GM12878 (cell line): Measurements from ENCODE around the gene SLC1A5. TPM values are rescaled to one million over a fixed set of nuclear protein-coding genes. Genes with fewer than 3 reads are reported as not detected.

ENCODE experiments used
- ATF2 ChIP-seq: IDR thresholded peaks from 2 replicates; pipeline ENCODE4 v1.6.1; 2012; ENCODE audit warnings: low read length, inconsistent platforms
- BACH1 ChIP-seq: fragments of 450-650 bp; IDR thresholded peaks from 2 replicates; pipeline ENCODE4 v1.6.1; 2017; ENCODE audit warnings: mild to moderate bottlenecking, borderline replicate concordance
- CBX3 ChIP-seq: fragments of 200-600 bp; sonication (generic); IDR thresholded peaks from 2 replicates; pipeline ENCODE4 v1.6.1; 2016; ENCODE audit warnings: low read depth, borderline replicate concordance
- CHD1 ChIP-seq: IDR thresholded peaks from 2 replicates; pipeline ENCODE4 v1.6.1; 2012; ENCODE audit warnings: low read depth, low read length, improper control_type of control experiment
- EGR1 ChIP-seq, 2 experiments: IDR thresholded peaks; 1 replicate in 1 of 2; 2 replicates in 1 of 2; pipeline ENCODE4 v1.6.1; 2011 to 2012; ENCODE audit warnings: low read depth in 2 of 2, low read length in 2 of 2, borderline replicate concordance in 1 of 2, mild to moderate bottlenecking in 1 of 2, moderate library complexity in 1 of 2
- ELK1 ChIP-seq: IDR thresholded peaks from 2 replicates; pipeline ENCODE4 v1.6.1; 2012; ENCODE audit warnings: low read depth, low read length, improper control_type of control experiment
- EZH2 ChIP-seq: IDR thresholded peaks from 2 replicates; pipeline ENCODE4 v1.6.1; 2012; ENCODE audit warnings: low read depth, mild to moderate bottlenecking, control low read depth, inconsistent platforms, low read length, borderline replicate concordance; ENCODE audit not compliant: control insufficient read depth
- HDAC6 ChIP-seq: fragments of 200-600 bp; sonication (generic); IDR thresholded peaks from one replicate; pipeline ENCODE4 v1.8.0; 2017; ENCODE audit warnings: antibody characterized with exemption; ENCODE audit not compliant: unreplicated experiment
- MEF2B ChIP-seq: fragments of 450-650 bp; IDR thresholded peaks from 2 replicates; pipeline ENCODE4 v1.6.1; 2018; ENCODE audit warnings: mild to moderate bottlenecking, moderate library complexity; ENCODE audit not compliant: partially characterized antibody, poor library complexity, severe bottlenecking
- MTA2 ChIP-seq: fragments of 450-650 bp; IDR thresholded peaks from 2 replicates; pipeline ENCODE4 v1.6.1; 2016; ENCODE audit warnings: low read depth, mild to moderate bottlenecking, moderate library complexity
- MYC ChIP-seq: IDR thresholded peaks from 2 replicates; pipeline ENCODE4 v1.6.1; 2011; ENCODE audit warnings: mild to moderate bottlenecking, low read length, moderate library complexity, inconsistent platforms; ENCODE audit not compliant: insufficient read depth, insufficient replicate concordance, insufficient read length, severe bottlenecking
- NFYB ChIP-seq: IDR thresholded peaks from 2 replicates; pipeline ENCODE4 v1.6.1; 2011; ENCODE audit warnings: low read depth, mild to moderate bottlenecking, low read length, improper control_type of control experiment, moderate library complexity; ENCODE audit not compliant: insufficient read depth
- NR2F1 ChIP-seq: fragments of 450-650 bp; conservative IDR thresholded peaks from 2 replicates; pipeline ENCODE4 v1.6.1; 2017; ENCODE audit warnings: mild to moderate bottlenecking
- PBX3 ChIP-seq: IDR thresholded peaks from 2 replicates; pipeline ENCODE4 v1.6.1; 2011; ENCODE audit warnings: mild to moderate bottlenecking, low read depth, low read length, moderate library complexity; ENCODE audit not compliant: insufficient replicate concordance
- RCOR1 ChIP-seq: conservative IDR thresholded peaks from 2 replicates; pipeline ENCODE4 v1.6.1; 2012; ENCODE audit warnings: low read depth, low read length, improper control_type of control experiment
- TARDBP ChIP-seq: IDR thresholded peaks from 2 replicates; pipeline ENCODE4 v1.6.1; 2016; ENCODE audit warnings: borderline replicate concordance
- WRNIP1 ChIP-seq: IDR thresholded peaks from 2 replicates; pipeline ENCODE4 v1.6.1; 2011; ENCODE audit warnings: low read depth, low read length, improper control_type of control experiment, borderline replicate concordance
- ZNF24 ChIP-seq: fragments of 450-650 bp; IDR thresholded peaks from 2 replicates; pipeline ENCODE4 v1.6.1; 2017; ENCODE audit warnings: antibody characterized with exemption, mild to moderate bottlenecking
- polyA plus RNA-seq, 11 experiments: library from polyadenylated mRNA; depleted of rRNA in 4 of 11; unstranded in 6 of 11; stranded (reverse) in 5 of 11; fragments of >200 nt; fragmentation: Nextera tagmentation in 4 of 11; fragmentation: Illumina TruSeq in 1 of 11; extraction: Ambion mirVana in 4 of 11; extraction: Trizol in 1 of 11; gene quantifications; 1 replicate in 1 of 11; 2 replicates in 10 of 11; pipeline versions ENCODE4 v1.2.1 to v1.2.3, GENCODE V29; 2011 to 2016; ENCODE audit warnings: inconsistent platforms in 2 of 11, missing spikeins in 2 of 11, low read depth in 1 of 11
- total RNA-seq, 4 experiments: library from RNA; depleted of rRNA in 3 of 4; stranded (reverse); fragments of >200 nt in 3 of 4; fragmentation: Illumina TruSeq in 1 of 4; extraction: Trizol in 1 of 4; gene quantifications; 2 replicates each; pipeline versions ENCODE4 v1.2.1 to v1.2.3, GENCODE V29; 2013 to 2021
- TF ChIP-seq, protein P1 (sequence below): fragments of 450-650 bp; IDR thresholded peaks from 2 replicates; pipeline ENCODE4 v1.6.1; 2016; ENCODE audit warnings: mild to moderate bottlenecking
- TF ChIP-seq, protein P2 (sequence below): fragments of 450-650 bp; IDR thresholded peaks from 2 replicates; pipeline ENCODE4 v1.6.1; 2017; ENCODE audit warnings: mild to moderate bottlenecking, moderate library complexity

SLC1A5 gene
- total and polyA plus RNA-seq, 10 of the 15 experiments (the other 5 are each of a cell fraction or from before 2014, with no cell fraction given), result 9.1 to 129 (median 60.9) TPM

DNA sequence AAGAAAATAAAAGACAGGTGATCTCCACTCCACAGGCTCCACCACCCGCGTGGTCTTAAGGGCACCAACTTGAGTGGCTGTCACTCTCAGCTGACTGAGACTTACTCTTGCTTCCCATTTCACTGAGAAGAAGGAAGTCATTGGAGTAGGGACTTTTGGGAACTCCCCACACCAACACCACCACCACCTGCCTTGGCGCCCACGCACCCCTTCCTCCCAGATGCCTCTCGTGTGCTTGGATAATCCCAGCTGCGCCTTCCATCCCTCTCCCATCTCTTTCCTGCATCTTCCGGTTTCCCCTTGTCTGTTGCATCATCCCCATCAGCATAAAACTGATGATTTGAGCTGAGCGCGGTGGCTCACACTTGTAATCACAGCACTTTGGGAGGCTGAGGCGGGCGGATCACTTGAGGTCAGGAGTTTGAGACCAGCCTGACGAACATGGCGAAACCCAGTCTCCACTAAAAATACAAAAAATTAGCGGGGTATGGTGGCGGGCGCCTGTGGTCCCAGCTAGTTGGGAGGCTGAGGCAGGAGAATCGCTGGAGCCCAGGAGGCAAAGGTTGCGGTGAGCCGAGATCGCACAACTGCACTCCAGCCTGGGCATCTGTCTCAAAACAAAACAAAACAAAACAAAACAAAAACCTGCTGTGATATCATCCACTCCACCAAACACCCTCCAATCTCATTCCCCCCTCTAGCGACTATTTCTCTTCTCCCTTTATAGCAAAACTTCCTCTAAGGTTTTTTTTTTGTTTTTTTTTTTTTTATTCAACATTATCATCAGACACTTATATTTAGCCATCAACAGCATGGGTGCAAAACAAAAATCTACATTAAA, 36.7 kb upstream of the SLC1A5 start (continued):
- TF ChIP-seq NFYB (no peak), PBX3 (peak; percentile 45), RCOR1 (no peak), NR2F1 (no peak), CBX3 (no peak), CHD1 (no peak), EZH2 (no peak), HDAC6 (no peak), EGR1 (IDR thresholded peaks at IDR 0.05; ENCODE audit: borderline replicate concordance in 1 of 2, low read depth in 2 of 2, low read length in 2 of 2) (peak in 1 of 2 experiments; percentile 64; a peak in 1 of 3 replicates), WRNIP1 (no peak), MTA2 (no peak; the same call in 1 of the 2 replicates), MEF2B (no peak), BACH1 (no peak), ATF2 (no peak), ELK1 (no peak), MYC (no peak), ZNF24 (no peak), TARDBP (no peak)
- TF ChIP-seq, protein P1, sequence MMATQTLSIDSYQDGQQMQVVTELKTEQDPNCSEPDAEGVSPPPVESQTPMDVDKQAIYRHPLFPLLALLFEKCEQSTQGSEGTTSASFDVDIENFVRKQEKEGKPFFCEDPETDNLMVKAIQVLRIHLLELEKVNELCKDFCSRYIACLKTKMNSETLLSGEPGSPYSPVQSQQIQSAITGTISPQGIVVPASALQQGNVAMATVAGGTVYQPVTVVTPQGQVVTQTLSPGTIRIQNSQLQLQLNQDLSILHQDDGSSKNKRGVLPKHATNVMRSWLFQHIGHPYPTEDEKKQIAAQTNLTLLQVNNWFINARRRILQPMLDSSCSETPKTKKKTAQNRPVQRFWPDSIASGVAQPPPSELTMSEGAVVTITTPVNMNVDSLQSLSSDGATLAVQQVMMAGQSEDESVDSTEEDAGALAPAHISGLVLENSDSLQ, result peak; percentile 67
- TF ChIP-seq, protein P2, sequence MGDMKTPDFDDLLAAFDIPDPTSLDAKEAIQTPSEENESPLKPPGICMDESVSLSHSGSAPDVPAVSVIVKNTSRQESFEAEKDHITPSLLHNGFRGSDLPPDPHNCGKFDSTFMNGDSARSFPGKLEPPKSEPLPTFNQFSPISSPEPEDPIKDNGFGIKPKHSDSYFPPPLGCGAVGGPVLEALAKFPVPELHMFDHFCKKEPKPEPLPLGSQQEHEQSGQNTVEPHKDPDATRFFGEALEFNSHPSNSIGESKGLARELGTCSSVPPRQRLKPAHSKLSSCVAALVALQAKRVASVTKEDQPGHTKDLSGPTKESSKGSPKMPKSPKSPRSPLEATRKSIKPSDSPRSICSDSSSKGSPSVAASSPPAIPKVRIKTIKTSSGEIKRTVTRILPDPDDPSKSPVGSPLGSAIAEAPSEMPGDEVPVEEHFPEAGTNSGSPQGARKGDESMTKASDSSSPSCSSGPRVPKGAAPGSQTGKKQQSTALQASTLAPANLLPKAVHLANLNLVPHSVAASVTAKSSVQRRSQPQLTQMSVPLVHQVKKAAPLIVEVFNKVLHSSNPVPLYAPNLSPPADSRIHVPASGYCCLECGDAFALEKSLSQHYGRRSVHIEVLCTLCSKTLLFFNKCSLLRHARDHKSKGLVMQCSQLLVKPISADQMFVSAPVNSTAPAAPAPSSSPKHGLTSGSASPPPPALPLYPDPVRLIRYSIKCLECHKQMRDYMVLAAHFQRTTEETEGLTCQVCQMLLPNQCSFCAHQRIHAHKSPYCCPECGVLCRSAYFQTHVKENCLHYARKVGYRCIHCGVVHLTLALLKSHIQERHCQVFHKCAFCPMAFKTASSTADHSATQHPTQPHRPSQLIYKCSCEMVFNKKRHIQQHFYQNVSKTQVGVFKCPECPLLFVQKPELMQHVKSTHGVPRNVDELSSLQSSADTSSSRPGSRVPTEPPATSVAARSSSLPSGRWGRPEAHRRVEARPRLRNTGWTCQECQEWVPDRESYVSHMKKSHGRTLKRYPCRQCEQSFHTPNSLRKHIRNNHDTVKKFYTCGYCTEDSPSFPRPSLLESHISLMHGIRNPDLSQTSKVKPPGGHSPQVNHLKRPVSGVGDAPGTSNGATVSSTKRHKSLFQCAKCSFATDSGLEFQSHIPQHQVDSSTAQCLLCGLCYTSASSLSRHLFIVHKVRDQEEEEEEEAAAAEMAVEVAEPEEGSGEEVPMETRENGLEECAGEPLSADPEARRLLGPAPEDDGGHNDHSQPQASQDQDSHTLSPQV, result no peak
